Prostate gland (tissue), 2 donors: ENCODE results near the gene SETBP1. TPM values are rescaled to one million over a fixed set of nuclear protein-coding genes. Genes with fewer than 3 reads are reported as not detected.

Experiments used
- DNase-seq: peaks from one replicate; pipeline ENCODE4 v3.0.0-alpha.2; 2019; ENCODE audit warnings: low spot score
- H3K27ac ChIP-seq, 2 donors: fragments of 200-600 bp; sonication (generic); 2 replicates each; pipeline ENCODE4 v1.5.1; 2017 to 2019
- H3K27me3 ChIP-seq: fragments of 200-600 bp; sonication (generic); replicated peaks from 2 replicates; pipeline ENCODE4 v1.5.1; 2019; ENCODE audit not compliant: insufficient read depth
- H3K36me3 ChIP-seq, 2 donors: fragments of 200-600 bp; sonication (generic); 1 replicate in 1 of 2; 2 replicates in 1 of 2; pipeline versions ENCODE4 v1.5.1 to v1.8.1; 2017 to 2019
- H3K4me1 ChIP-seq: fragments of 200-600 bp; sonication (generic); replicated peaks from 2 replicates; pipeline ENCODE4 v1.5.1; 2019
- H3K4me3 ChIP-seq, 2 donors: fragments of 200-600 bp; sonication (generic); 2 replicates each; pipeline ENCODE4 v1.5.1; 2017 to 2019
- H3K9me3 ChIP-seq: fragments of 200-600 bp; sonication (generic); 2 replicates; pipeline ENCODE4 v1.5.1; 2017
- POLR2A ChIP-seq: fragments of 450-650 bp; IDR thresholded peaks from one replicate; pipeline ENCODE4 v1.6.1; 2016; ENCODE audit warnings: antibody characterized with exemption, mild to moderate bottlenecking
- POLR2AphosphoS5 ChIP-seq: sonication (generic); formaldehyde crosslinking; IDR thresholded peaks from one replicate; pipeline ENCODE4 v1.6.1; 2017; ENCODE audit warnings: antibody characterized with exemption
- WGBS: methylation state at CpG from one replicate; pipeline ENCODE4 v1.1.5; 2018; 5-methylcytosine and 5-hydroxymethylcytosine counted together
- intact Hi-C: fragments of 100-400 bp; cut with DNase I; formaldehyde crosslinking; loops from one replicate; pipeline ENCODE4 v1.14.2; 2022
- total RNA-seq, 2 donors: library from RNA; depleted of rRNA; stranded (reverse); fragments of >200 nt; gene quantifications; one replicate each; pipeline ENCODE4 v1.1.0, GENCODE V29; 2016
- TF ChIP-seq, protein P1 (sequence below), 4 experiments: fragments of 200-600 bp in 2 of 4; fragments of 450-650 bp in 2 of 4; sonication (generic) in 2 of 4; IDR thresholded peaks; 1 replicate in 3 of 4; 2 replicates in 1 of 4; pipeline ENCODE4 v1.5.1; 2016 to 2019; ENCODE audit warnings: antibody characterized with exemption in 4 of 4, mild to moderate bottlenecking in 2 of 4, moderate library complexity in 2 of 4

The SETBP1 gene
- total RNA-seq, 2 donors from 2014 or later, result 28.4 to 45.1 TPM

DNA sequence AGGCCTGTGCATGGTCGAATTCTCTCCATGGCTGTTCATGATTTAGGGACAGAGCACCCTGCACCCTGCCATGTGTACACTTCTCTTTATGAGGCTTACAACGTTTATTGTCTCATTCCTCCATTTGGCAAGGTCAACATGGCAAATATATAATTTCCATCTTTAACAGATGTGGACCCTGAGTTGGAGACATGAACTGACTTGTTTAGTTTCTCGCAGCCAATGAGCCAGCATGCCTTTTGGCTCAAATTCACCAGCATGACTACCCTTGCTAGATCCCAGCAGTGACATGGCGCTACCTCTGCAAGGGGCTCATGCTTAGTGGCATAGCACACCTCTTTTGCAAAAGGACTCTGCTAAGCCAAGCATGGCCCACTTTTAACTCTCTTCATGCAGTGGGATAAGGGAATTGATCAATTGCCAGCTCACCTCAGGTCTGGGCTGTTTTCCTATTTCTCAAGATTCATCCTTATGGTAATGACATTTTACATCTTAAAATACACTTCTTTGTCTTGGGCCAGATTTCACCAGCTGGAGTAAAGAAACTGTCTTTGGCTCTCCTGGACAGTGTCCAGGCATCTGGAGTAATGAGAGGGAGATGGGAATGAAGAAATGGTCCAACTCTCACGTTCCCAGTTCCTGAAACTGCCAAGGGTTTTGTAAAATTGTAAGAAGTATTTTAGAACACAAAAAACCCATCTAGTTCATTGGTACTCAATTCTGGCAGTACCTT, 159.5 kb downstream of the SETBP1 start:
- 20% methylated on average over 5 of the region's 5 CpGs for WGBS
- DNase-seq, result peak; percentile 55
- TF ChIP-seq POLR2AphosphoS5, result peak; percentile 78
- TF ChIP-seq, protein P1, sequence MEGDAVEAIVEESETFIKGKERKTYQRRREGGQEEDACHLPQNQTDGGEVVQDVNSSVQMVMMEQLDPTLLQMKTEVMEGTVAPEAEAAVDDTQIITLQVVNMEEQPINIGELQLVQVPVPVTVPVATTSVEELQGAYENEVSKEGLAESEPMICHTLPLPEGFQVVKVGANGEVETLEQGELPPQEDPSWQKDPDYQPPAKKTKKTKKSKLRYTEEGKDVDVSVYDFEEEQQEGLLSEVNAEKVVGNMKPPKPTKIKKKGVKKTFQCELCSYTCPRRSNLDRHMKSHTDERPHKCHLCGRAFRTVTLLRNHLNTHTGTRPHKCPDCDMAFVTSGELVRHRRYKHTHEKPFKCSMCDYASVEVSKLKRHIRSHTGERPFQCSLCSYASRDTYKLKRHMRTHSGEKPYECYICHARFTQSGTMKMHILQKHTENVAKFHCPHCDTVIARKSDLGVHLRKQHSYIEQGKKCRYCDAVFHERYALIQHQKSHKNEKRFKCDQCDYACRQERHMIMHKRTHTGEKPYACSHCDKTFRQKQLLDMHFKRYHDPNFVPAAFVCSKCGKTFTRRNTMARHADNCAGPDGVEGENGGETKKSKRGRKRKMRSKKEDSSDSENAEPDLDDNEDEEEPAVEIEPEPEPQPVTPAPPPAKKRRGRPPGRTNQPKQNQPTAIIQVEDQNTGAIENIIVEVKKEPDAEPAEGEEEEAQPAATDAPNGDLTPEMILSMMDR (IDR thresholded peaks at IDR 0.05), result no peak
- H3K4me3 ChIP-seq, result no peak overlapping the region
- no peak overlapping the region for H3K27ac ChIP-seq
- H3K9me3 ChIP-seq, result no peaks in the 10 kb centered on the region
- peaks cover 16% of the 10 kb centered on the region for H3K4me1 ChIP-seq
- no peaks in the 10 kb centered on the region for H3K36me3 ChIP-seq
- H3K27me3 ChIP-seq, result no peaks in the 10 kb centered on the region
- intact Hi-C loops, result loop anchor here (10.0 kb wide), 1 partner anchor 175 kb away; no protein-coding TSS in a partner anchor

DNA sequence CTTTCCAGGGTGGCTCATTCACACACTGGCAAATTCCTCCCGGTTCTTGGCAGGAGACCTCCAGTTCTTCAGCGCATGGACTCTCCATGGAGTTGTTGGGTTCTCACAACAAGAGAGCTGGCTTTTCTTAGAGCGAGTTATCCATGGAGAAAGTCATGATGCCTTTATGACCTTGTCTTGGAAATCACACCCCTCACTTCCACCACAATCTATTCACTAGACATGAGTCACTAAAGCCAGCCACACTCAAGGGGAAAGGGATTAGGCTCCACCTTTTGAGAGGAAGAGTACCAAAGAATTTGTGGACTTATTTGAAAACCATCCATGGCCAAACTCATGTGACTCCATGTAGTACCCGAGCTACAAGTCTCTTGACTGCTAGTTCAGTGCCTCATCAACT, 160.5 kb downstream of the SETBP1 start:
- DNase-seq, result no peak
- Histone ChIP-seq H3K27ac (no peak overlapping the region), H3K9me3 (no peaks in the 10 kb centered on the region), H3K4me1 (peaks cover 16% of the 10 kb centered on the region), H3K4me3 (no peak overlapping the region), H3K36me3 (no peaks in the 10 kb centered on the region), H3K27me3 (no peaks in the 10 kb centered on the region)
- TF ChIP-seq, protein P1 (IDR thresholded peaks at IDR 0.05), result no peak
- no peak for TF ChIP-seq POLR2AphosphoS5
- TF ChIP-seq POLR2A, result no peak
- WGBS, result 100% methylated on average over 4 of the region's 4 CpGs
- intact Hi-C loops, result loop anchor here (10.0 kb wide), 1 partner anchor 174 kb away; no protein-coding TSS in a partner anchor

DNA sequence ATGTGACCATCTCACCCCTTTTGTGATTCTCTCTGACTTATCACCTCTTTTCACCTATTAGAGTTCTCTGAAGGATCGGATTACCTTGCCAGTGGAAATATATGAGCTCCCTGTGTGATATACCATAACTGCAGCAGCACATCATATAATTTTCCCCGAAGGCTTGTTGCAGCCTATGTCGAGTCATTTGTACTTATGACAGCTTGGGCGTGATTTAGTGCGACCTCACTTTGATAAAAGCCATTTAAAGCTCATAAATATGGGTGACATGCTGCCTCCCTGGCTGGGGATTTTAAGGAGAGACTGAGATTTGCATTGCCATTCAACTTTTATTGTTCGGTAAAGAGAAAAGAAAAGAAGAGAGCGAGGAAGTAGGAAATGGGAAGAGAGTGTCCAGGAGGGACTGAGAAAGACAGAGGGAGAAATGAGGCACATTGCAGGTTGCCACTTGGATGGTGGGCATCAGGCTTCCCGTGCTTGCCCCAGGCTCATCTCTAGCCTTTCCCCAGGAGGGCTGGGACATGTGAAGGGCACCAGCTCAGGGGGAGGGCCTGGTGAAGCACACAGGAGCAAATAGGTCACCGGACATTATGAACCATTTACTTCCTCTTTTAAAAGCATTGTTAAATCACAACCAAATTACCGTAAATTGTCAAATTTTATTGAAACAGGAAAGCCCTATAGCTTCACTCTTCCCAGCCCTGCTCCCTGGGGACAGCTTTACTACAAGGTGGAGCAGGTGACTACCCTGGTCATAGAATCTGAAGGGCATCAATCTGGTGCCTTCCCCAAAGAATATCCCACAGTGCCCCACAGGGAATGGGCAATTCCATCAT, 161.3 kb downstream of the SETBP1 start:
- Histone ChIP-seq H3K27me3 (no peaks in the 10 kb centered on the region), H3K4me3 (no peak overlapping the region), H3K36me3 (no peaks in the 10 kb centered on the region), H3K27ac (no peak overlapping the region), H3K4me1 (peaks cover 16% of the 10 kb centered on the region), H3K9me3 (no peaks in the 10 kb centered on the region)
- intact Hi-C loops, result loop anchor here (10.0 kb wide), 1 partner anchor 173 kb away; no protein-coding TSS in a partner anchor
- DNase-seq, result no peak
- TF ChIP-seq POLR2AphosphoS5 (no peak), POLR2A (no peak)
- TF ChIP-seq, protein P1 (IDR thresholded peaks at IDR 0.05), result no peak
- 88% methylated on average over 10 of the region's 10 CpGs for WGBS

DNA sequence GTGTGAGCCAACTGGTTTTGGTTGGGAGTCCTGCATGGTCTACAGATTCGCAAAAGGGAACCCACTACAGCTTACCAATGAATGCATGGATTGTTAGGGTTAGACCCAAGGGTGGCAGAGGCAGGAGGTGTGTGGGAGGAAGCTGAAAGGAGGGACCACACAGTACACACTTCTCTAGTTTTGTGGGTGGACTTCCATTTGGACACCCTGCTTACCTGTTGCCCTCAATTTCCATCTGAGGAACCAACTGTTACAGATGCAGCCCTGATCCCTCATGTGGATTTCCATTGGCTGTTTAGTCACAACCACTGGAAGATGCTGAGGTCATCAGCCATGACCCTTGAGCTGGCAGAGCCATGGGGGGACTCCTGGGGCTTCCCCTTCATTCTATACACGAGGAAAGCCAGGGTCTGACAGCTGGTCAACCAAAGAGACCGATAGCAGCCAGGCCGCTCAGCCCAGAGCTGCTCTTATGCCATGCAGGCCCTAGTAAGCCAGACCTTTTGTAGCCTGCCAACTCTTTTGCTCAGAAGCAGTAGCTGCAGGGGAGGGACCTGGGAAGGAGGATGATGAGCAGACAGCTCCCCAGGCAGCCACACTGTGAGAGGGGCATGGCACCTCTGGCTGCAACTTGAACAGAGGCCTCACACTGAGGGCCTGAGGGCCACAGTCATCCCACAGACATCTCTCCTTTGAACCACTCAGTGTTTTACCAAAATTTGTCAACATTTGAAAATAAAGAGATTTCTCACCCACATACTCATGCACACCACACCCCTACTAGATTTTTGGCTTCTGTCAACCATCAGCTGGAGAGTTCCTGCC, 162.1 kb downstream of the SETBP1 start:
- intact Hi-C loops, result loop anchor here (10.0 kb wide), 1 partner anchor 172 kb away; no protein-coding TSS in a partner anchor
- no peaks in the 10 kb centered on the region for H3K36me3 ChIP-seq
- TF ChIP-seq POLR2A (no peak), POLR2AphosphoS5 (no peak)
- TF ChIP-seq, protein P1 (IDR thresholded peaks at IDR 0.05), result no peak
- 92% methylated on average over 4 of the region's 4 CpGs for WGBS
- H3K27ac ChIP-seq, result no peak overlapping the region
- H3K4me1 ChIP-seq, result peaks cover 16% of the 10 kb centered on the region
- no peak for DNase-seq
- no peak overlapping the region for H3K4me3 ChIP-seq
- no peaks in the 10 kb centered on the region for H3K9me3 ChIP-seq
- no peaks in the 10 kb centered on the region for H3K27me3 ChIP-seq
